GM10266 (cell line): Measurements from ENCODE around the gene DAO.

Experiments
- DNase-seq: peaks from one replicate; pipeline ENCODE4 v3.0.0; 2012; ENCODE audit errors: extremely low spot score
- CTCF ChIP-seq: IDR thresholded peaks from 2 replicates; pipeline ENCODE4 v1.5.1; 2012; ENCODE audit warnings: mild to moderate bottlenecking, low read depth; ENCODE audit not compliant: control insufficient read depth, insufficient read depth; ENCODE audit errors: missing control alignments

Gene DAO

DNA sequence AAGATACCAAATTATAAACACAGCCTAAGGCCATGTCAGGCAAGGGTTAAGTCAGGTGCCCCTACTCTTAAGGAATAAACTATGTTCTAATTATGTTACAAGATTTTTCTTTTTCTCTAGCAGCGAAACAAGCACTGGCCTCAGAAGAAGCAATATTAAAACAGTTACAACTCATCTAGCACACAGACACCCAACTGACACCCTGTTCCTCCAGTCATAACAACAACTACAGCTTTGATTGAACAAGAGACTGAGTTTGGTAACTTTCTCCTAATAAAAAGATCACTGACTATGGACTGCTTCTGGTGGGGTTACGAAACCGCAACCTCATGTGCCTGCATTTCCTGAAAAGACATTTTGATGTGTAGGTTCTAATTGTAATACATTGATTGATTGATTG lies 3.3 kb upstream of the DAO start:
- DNase-seq, result no peak
- TF ChIP-seq CTCF, result no peak

GRCh38 chr12:108881953-108882352 lies 2.1 kb downstream of the DAO start:
- no peak for DNase-seq
- no peak for TF ChIP-seq CTCF

DNA sequence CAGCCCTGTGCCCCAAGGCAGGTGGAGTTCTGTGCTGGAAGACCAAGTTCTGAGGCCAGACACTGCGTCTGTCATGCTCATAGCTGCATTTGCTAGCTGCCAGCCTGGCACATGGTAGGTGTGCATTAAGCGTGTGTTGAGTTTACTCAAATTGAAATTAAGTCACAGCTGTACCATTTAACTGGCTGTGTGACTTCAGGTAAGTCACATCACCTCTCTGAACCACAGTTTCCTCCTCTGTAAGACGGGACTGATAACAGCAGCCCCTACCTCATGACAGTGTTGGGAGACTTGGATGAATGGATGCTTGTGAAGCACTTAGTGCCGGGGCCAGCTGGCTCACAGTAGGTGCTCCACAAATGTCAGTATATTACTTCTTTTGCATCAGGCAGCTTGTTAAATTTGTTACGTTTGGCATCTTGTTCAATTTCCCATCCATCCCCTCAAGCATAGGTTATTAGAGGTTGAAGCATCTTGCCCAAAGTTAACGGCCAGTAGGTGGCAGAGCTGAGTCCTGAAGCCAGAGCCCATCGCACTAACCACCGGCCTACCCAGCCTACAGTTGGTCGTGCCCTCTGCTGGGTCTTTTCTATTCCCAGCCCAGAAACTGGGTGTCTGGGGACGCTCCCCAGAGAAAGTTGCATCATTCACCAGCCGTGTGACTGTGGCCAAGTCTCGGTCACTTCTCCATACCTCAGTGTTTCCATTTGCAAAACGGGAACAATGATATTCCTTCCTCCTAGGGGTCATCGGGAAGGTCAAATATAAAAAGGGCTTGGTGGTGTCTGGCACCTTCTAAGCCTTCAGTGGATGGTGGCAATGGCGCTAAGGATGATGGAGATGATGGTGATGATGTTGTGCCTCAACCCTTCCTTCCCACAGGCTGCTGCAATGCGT lies 4.5 kb downstream of the DAO start:
- peak; percentile 73 for TF ChIP-seq CTCF
- peak; percentile 58 for DNase-seq

DNA sequence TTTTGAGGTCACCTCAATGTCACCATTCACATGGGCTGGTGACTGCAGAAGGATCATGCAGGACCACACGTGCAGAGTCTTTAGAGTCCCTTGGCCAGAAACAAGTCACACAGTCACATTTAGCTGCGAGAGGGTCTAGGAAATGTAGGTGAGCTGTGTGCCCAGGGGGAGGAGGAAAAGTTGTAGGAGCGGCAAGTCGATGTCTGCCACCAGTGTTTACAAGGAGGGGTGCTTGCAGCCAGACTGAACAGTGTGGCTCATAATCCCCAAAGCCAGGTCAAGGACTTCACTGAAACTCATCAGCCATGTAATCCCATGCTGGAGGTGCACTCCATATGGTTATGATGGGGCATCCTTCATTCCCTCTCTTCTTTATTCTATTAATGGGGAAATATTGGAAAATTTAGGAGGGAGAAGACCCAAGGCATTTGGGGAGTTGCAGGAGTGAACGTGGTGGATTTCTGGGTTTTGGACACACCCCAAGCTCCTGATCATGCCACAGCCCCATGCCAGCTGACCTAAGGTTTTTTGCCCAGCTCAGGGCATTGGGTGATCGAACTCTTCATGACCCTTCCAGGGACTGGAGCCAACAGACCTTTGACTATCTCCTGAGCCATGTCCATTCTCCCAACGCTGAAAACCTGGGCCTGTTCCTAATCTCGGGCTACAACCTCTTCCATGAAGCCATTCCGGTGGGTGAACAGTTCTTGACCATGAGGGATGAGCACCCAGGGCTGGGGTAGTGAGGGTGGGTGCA lies 7.2 kb downstream of the DAO start:
- DNase-seq, result no peak
- TF ChIP-seq CTCF, result no peak

- DNase-seq, result no peak
- TF ChIP-seq CTCF, result no peak
Measured at GRCh38 chr12:108888031-108888430, 8.1 kb downstream of the DAO start.

DNA sequence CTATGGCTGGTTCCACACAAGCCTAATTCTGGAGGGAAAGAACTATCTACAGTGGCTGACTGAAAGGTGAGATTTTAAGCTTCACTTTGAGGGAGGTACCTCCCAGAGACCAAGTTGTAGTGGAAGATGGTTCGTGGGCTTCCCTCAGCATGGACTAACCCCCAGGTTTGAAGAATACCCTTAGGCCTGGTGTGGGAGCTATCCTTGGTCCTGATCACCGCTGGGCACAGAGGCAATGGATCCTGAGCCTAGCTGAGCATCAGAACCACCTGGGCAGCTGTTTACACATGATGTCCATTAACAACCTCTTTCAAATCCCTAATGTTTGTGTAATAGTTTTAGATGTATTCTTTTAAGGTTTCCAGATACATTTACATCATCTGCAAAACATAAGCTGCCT lies 10.3 kb downstream of the DAO start:
- no peak for DNase-seq
- no peak for TF ChIP-seq CTCF
